Ishikawa (cell line): ENCODE results near the gene METRN.

ENCODE experiments used
- CEBPB ChIP-seq: IDR thresholded peaks from 2 replicates; pipeline ENCODE4 v1.6.1; 2012
- CREB1 ChIP-seq: IDR thresholded peaks from 2 replicates; pipeline ENCODE4 v1.6.1; 2012; ENCODE audit warnings: low read depth
- EGR1 ChIP-seq: IDR thresholded peaks from 2 replicates; pipeline ENCODE4 v1.6.1; 2012
- EP300 ChIP-seq: IDR thresholded peaks from 2 replicates; pipeline ENCODE4 v1.6.1; 2012; ENCODE audit warnings: borderline replicate concordance
- FOXM1 ChIP-seq: IDR thresholded peaks from 2 replicates; pipeline ENCODE4 v1.6.1; 2012; ENCODE audit warnings: low read depth, borderline replicate concordance
- MAX ChIP-seq: IDR thresholded peaks from 2 replicates; pipeline ENCODE4 v1.6.1; 2012
- NFIC ChIP-seq: IDR thresholded peaks from 2 replicates; pipeline ENCODE4 v1.6.1; 2012
- RAD21 ChIP-seq: IDR thresholded peaks from 2 replicates; pipeline ENCODE4 v1.6.1; 2012; ENCODE audit warnings: low read depth
- REST ChIP-seq: IDR thresholded peaks from 2 replicates; pipeline ENCODE4 v1.6.1; 2012; ENCODE audit warnings: low read depth, mild to moderate bottlenecking
- TAF1 ChIP-seq: IDR thresholded peaks from 2 replicates; pipeline ENCODE4 v1.6.1; 2012; ENCODE audit warnings: low read depth, mild to moderate bottlenecking
- TCF12 ChIP-seq: IDR thresholded peaks from 2 replicates; pipeline ENCODE4 v1.6.1; 2012; ENCODE audit warnings: low read depth
- TEAD4 ChIP-seq: IDR thresholded peaks from 2 replicates; pipeline ENCODE4 v1.6.1; 2012
- YY1 ChIP-seq: IDR thresholded peaks from 2 replicates; pipeline ENCODE4 v1.6.1; 2012; ENCODE audit warnings: low read depth
- ZBTB7A ChIP-seq: IDR thresholded peaks from 2 replicates; pipeline ENCODE4 v1.6.1; 2012; ENCODE audit warnings: low read depth
- TF ChIP-seq, protein P1 (sequence below): IDR thresholded peaks from 2 replicates; pipeline ENCODE4 v1.6.1; 2012

Gene METRN

GRCh38 chr16:718922-719321 is 4.0 kb downstream of the METRN start:
- TF ChIP-seq RAD21 (no peak), MAX (no peak), TAF1 (no peak), CEBPB (no peak), EP300 (no peak), TEAD4 (no peak), ZBTB7A (no peak)

GRCh38 chr16:719815-720446 is 5.0 kb downstream of the METRN start:
- no peak for TF ChIP-seq ZBTB7A
- TF ChIP-seq MAX: no peak
- no peak for TF ChIP-seq YY1
- no peak for TF ChIP-seq NFIC
- TF ChIP-seq CREB1: no peak
- TF ChIP-seq TCF12: no peak
- no peak for TF ChIP-seq REST
- no peak; the same call in none of the 2 replicates for TF ChIP-seq RAD21
- no peak for TF ChIP-seq EP300
- TF ChIP-seq, protein P1, sequence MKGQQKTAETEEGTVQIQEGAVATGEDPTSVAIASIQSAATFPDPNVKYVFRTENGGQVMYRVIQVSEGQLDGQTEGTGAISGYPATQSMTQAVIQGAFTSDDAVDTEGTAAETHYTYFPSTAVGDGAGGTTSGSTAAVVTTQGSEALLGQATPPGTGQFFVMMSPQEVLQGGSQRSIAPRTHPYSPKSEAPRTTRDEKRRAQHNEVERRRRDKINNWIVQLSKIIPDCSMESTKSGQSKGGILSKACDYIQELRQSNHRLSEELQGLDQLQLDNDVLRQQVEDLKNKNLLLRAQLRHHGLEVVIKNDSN: no peak
- TF ChIP-seq FOXM1: no peak
- TF ChIP-seq TEAD4: no peak
- TF ChIP-seq TAF1: no peak
- TF ChIP-seq EGR1: no peak
- no peak for TF ChIP-seq CEBPB

GRCh38 chr16:720447-720989 is 5.6 kb downstream of the METRN start:
- TF ChIP-seq MAX (peak; percentile 36; the same call in 1 of the 2 replicates), TCF12 (no peak)

DNA sequence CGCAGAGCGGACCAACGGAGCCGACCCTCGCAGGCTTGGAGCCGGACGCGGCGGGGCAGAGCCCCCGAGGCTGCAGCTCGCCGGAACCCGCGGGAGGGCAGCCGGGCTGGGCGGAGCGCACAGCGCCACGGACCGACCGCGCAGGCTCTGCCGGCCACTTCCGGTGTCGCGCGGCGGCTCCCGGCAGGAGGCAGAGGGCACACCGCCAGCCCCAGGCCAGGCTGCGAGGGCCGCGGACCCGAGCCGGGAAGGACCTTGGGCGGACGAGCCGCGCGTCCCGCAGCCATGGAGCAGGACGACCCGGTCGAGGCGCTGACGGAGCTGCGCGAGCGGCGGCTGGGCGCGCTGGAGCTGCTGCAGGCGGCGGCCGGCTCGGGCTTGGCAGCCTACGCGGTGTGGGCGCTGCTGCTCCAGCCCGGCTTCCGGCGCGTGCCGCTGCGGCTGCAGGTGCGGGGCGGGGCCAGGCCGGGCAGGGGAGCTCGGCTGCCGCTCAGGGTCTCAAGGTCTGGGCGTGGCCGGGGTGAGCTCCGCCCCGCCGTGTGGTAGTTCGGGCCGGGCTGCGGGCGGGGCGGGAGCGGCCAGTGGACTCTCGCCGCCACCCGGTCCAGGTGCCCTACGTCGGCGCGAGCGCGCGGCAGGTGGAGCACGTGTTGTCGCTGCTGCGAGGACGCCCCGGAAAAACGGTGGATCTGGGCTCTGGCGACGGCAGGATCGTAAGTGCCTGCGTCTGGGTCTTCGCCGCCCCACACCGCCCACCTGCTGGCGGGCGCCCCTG is 6.3 kb downstream of the METRN start, which contains the start of gene ANTKMT:
TSS of gene ANTKMT (plus strand) at position 157 of the 775 bp plus-strand sequence. CDS start at position 286, 129 bp downstream.
- TF ChIP-seq YY1: 0 out of 2 replicates have a peak, but pooled peaks have one; percentile 10
- 0 out of 2 replicates have a peak, but pooled peaks have one; percentile 26 for TF ChIP-seq TEAD4
- 0 out of 2 replicates have a peak, but pooled peaks have one; percentile 73 for TF ChIP-seq ZBTB7A
- TF ChIP-seq, protein P1: peak; percentile 49
- peak; percentile 25; the same call in 1 of the 2 replicates for TF ChIP-seq TAF1
- TF ChIP-seq FOXM1: no peak
- no peak for TF ChIP-seq CEBPB
- TF ChIP-seq MAX: peak; percentile 100
- peak; percentile 82; the same call in 1 of the 2 replicates for TF ChIP-seq NFIC

DNA sequence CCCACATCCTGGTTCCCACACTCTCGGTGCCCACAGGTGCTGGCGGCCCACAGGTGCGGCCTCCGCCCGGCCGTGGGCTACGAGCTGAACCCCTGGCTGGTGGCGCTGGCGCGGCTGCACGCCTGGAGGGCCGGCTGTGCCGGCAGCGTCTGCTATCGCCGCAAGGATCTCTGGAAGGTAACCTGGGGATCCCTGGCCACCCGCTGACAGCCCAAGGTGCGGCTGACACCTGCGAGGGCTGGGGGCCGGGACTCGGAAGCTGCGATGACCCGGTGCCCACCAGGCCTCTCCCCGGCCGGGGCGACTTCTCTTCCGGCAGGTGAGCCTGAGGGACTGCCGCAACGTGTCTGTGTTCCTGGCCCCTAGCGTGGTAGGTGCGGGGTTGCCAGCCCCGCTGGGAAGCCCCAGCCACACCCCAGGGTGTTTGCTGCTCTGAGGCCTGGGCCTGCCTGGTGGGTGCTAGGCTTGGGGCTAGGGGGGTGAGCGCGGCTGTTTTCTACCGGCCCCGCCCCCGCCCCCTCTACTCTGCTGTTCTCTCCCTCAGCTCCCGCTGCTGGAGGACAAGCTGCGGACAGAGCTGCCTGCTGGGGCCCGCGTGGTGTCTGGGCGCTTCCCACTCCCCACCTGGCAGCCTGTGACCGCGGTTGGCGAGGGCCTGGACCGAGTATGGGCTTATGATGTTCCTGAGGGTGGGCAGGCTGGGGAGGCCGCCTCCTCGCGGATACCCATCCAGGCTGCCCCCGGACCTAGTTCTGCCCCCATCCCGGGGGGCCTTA is 7.0 kb downstream of the METRN start:
- TF ChIP-seq TAF1 (no peak), CREB1 (no peak), YY1 (no peak), RAD21 (no peak), EP300 (no peak), TEAD4 (no peak), EGR1 (no peak), MAX (no peak), ZBTB7A (no peak), FOXM1 (no peak), REST (no peak), CEBPB (no peak), NFIC (no peak), TCF12 (no peak)
- TF ChIP-seq, protein P1: no peak
